CD4-positive, alpha-beta T cell treated with Interleukin-4 for 1 hour (primary cell): ENCODE measurements around the gene BBIP1.
A peak's percentile ranks its signal among the peaks of the same experiment; 100 is the strongest.

Source experiments
- DNase-seq, 2 donors: peaks; one replicate each; pipeline ENCODE4 v3.0.0-alpha.2; 2020 to 2022

The BBIP1 gene

GRCh38 chr10:110861476-110861875 lies 57.5 kb downstream of the BBIP1 start:
- DNase-seq: no peak

GRCh38 chr10:110860576-110861241 lies 58.3 kb downstream of the BBIP1 start:
- peak; percentile 82 to 85 for DNase-seq

GRCh38 chr10:110859973-110860376 lies 59.0 kb downstream of the BBIP1 start:
- DNase-seq: no peak

- no peak for DNase-seq
Observed at GRCh38 chr10:110859206-110859972, 59.6 kb downstream of the BBIP1 start.

- DNase-seq: no peak
Observed at GRCh38 chr10:110858297-110858934, 60.6 kb downstream of the BBIP1 start.

GRCh38 chr10:110857265-110858171 lies 61.5 kb downstream of the BBIP1 start:
- peak in 1 of 2 donors; percentile 47 for DNase-seq

- DNase-seq: no peak
Observed at GRCh38 chr10:110853921-110854605, 64.9 kb downstream of the BBIP1 start.

GRCh38 chr10:110852947-110853346 lies 66.0 kb downstream of the BBIP1 start:
- DNase-seq: no peak

GRCh38 chr10:110852255-110852896 lies 66.6 kb downstream of the BBIP1 start:
- no peak for DNase-seq

- DNase-seq: no peak
Observed at GRCh38 chr10:110851020-110851612, 67.9 kb downstream of the BBIP1 start.

GRCh38 chr10:110850099-110850498 lies 68.9 kb downstream of the BBIP1 start:
- DNase-seq: no peak
